Esophagus squamous epithelium (tissue), 5 donors: ENCODE data around the gene COG2. TPM values are rescaled to one million over a fixed set of nuclear protein-coding genes. Genes with fewer than 3 reads are reported as not detected.

Source experiments
- DNase-seq: peaks from one replicate; lab custom pipeline; 2025; lab: John Stamatoyannopoulos, UW
- H3K27ac ChIP-seq, 4 donors: fragments of 200-600 bp; sonication (generic); one replicate each; pipeline ENCODE4 v1.5.1; 2016 to 2019; ENCODE audit warnings: mild to moderate bottlenecking in 1 of 4
- H3K27me3 ChIP-seq, 4 donors: fragments of 200-600 bp; sonication (generic); 1 replicate in 3 of 4; 2 replicates in 1 of 4; pipeline versions ENCODE4 v1.5.1 to v1.6.0; 2017 to 2021; ENCODE audit warnings: antibody characterized with exemption in 1 of 4
- H3K36me3 ChIP-seq, 3 donors: fragments of 200-600 bp; sonication (generic); one replicate each; pipeline ENCODE4 v1.5.1; 2016 to 2019
- H3K4me1 ChIP-seq, 3 donors: fragments of 200-600 bp; sonication (generic); one replicate each; pipeline ENCODE4 v1.5.1; 2017 to 2019
- H3K4me3 ChIP-seq, 4 donors: fragments of 200-600 bp; sonication (generic); 1 replicate in 3 of 4; 2 replicates in 1 of 4; pipeline ENCODE4 v1.5.1; 2016 to 2019; ENCODE audit warnings: mild to moderate bottlenecking in 2 of 4, moderate library complexity in 1 of 4
- H3K9me3 ChIP-seq, 3 donors: fragments of 200-600 bp; sonication (generic); one replicate each; pipeline ENCODE4 v1.5.1; 2016 to 2019
- POLR2A ChIP-seq, 4 donors: fragments of 450-650 bp; IDR thresholded peaks; one replicate each; pipeline ENCODE4 v1.6.1; 2017; ENCODE audit warnings: antibody characterized with exemption in 4 of 4, mild to moderate bottlenecking in 4 of 4, moderate library complexity in 3 of 4
- WGBS, 2 donors: methylation state at CpG; one replicate each; pipeline ENCODE4 v1.1.5; 2018; 5-methylcytosine and 5-hydroxymethylcytosine counted together
- intact Hi-C: fragments of 100-400 bp; cut with DNase I; formaldehyde crosslinking; loops from one replicate; pipeline ENCODE4 v1.15.0; 2022
- total RNA-seq, 4 donors: library from RNA; depleted of rRNA; stranded (reverse); fragments of >200 nt; gene quantifications; one replicate each; pipeline ENCODE4 v1.1.0, GENCODE V29; 2016
- TF ChIP-seq, protein P1 (sequence below), 6 experiments: fragments of 450-650 bp in 4 of 6; fragments of 200-600 bp in 2 of 6; sonication (generic) in 2 of 6; IDR thresholded peaks; one replicate each; pipeline ENCODE4 v1.5.1; 2016 to 2019; ENCODE audit warnings: antibody characterized with exemption in 6 of 6, mild to moderate bottlenecking in 4 of 6, moderate library complexity in 4 of 6
- donor health status: DM: yes; HTN: yes; CAD: no.

The COG2 gene
- total RNA-seq, 4 donors from 2014 or later = 12.7 to 27.7 (median 18.5) TPM

- H3K27ac ChIP-seq = no peak overlapping the region
- intact Hi-C loops = no loop called here
- H3K9me3 ChIP-seq = no peaks in the 10 kb centered on the region
- TF ChIP-seq POLR2A (IDR thresholded peaks at IDR 0.05) = no peak
- TF ChIP-seq, protein P1, sequence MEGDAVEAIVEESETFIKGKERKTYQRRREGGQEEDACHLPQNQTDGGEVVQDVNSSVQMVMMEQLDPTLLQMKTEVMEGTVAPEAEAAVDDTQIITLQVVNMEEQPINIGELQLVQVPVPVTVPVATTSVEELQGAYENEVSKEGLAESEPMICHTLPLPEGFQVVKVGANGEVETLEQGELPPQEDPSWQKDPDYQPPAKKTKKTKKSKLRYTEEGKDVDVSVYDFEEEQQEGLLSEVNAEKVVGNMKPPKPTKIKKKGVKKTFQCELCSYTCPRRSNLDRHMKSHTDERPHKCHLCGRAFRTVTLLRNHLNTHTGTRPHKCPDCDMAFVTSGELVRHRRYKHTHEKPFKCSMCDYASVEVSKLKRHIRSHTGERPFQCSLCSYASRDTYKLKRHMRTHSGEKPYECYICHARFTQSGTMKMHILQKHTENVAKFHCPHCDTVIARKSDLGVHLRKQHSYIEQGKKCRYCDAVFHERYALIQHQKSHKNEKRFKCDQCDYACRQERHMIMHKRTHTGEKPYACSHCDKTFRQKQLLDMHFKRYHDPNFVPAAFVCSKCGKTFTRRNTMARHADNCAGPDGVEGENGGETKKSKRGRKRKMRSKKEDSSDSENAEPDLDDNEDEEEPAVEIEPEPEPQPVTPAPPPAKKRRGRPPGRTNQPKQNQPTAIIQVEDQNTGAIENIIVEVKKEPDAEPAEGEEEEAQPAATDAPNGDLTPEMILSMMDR (IDR thresholded peaks at IDR 0.05) = no peak
- peaks cover 0 to 2% (median 0%) of the 10 kb centered on the region in 3 donors for H3K36me3 ChIP-seq
- H3K27me3 ChIP-seq = no peaks in the 10 kb centered on the region
- WGBS, 2 donors = 89 to 92% methylated on average over 1 of the region's 1 CpG
- DNase-seq = no peak
- H3K4me1 ChIP-seq = no peaks in the 10 kb centered on the region
- no peak overlapping the region for H3K4me3 ChIP-seq
These were observed 57.4 kb downstream of the COG2 start for GRCh38 chr1:230699716-230700115.

DNA sequence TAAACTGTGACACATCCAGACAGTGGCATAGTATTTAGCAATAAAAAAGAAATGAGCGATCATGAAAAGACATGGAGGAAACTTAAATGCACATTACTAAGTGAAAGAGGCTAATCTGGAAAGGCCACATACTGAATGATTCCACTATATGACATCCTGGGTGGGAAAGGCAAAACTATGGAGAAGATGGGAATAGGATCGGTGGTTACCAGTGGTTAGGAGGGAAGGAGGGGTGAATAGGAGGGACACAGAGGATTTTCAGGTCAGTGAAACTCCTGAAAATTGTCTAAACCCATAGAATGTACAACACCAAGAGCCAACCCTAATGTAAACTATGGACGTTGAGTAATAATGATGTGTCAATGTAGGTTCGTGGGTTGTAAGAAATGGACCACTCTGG lies 57.9 kb downstream of the COG2 start:
- WGBS, 2 donors = 69 to 71% methylated on average over 4 of the region's 4 CpGs
- Histone ChIP-seq H3K9me3 (no peaks in the 10 kb centered on the region), H3K36me3 (no peaks in the 10 kb centered on the region), H3K27ac (no peak overlapping the region), H3K4me3 (no peak overlapping the region), H3K27me3 (no peaks in the 10 kb centered on the region), H3K4me1 (no peaks in the 10 kb centered on the region)
- DNase-seq = no peak
- intact Hi-C loops = no loop called here
- no peak for TF ChIP-seq POLR2A (IDR thresholded peaks at IDR 0.05)
- TF ChIP-seq, protein P1 (IDR thresholded peaks at IDR 0.05) = no peak

DNA sequence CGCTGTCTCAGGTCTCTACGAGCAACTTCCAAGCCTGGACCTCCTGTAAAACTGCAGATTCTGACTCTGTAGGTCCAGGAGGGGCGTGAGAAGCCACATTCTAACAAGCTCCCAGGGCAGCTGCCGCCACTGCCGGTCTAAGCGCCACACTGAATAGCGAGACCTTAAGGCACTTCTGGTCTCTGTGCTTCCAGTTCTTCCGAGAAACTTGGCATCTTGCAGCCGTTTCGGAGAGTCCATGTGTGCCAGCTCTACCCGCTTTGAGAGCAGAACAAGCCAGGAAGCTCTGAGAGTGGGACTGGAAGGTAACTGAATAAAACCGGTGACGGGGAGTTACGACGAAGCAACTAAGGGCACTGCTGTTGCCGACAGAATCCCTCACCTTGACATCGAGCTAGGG lies 59.2 kb downstream of the COG2 start:
- Histone ChIP-seq H3K4me3 (no peak overlapping the region), H3K9me3 (no peaks in the 10 kb centered on the region), H3K4me1 (no peaks in the 10 kb centered on the region), H3K27me3 (no peaks in the 10 kb centered on the region), H3K36me3 (no peaks in the 10 kb centered on the region), H3K27ac (no peak overlapping the region)
- 85 to 87% methylated on average over 14 to 17 of the region's 17 CpGs for WGBS, 2 donors
- intact Hi-C loops = no loop called here
- no peak for TF ChIP-seq POLR2A (IDR thresholded peaks at IDR 0.05)
- TF ChIP-seq, protein P1 (IDR thresholded peaks at IDR 0.05) = no peak
- no peak for DNase-seq

- no peak for DNase-seq
- no peaks in the 10 kb centered on the region for H3K4me1 ChIP-seq
- TF ChIP-seq, protein P1 (IDR thresholded peaks at IDR 0.05) = no peak
- TF ChIP-seq POLR2A (IDR thresholded peaks at IDR 0.05) = no peak
- no peak overlapping the region for H3K27ac ChIP-seq
- no peak overlapping the region for H3K4me3 ChIP-seq
- intact Hi-C loops = no loop called here
- 81 to 84% methylated on average over 18 to 19 of the region's 19 CpGs for WGBS, 2 donors
- H3K36me3 ChIP-seq = no peaks in the 10 kb centered on the region
- H3K27me3 ChIP-seq = no peaks in the 10 kb centered on the region
- no peaks in the 10 kb centered on the region for H3K9me3 ChIP-seq
These were observed 59.9 kb downstream of the COG2 start for GRCh38 chr1:230701895-230702768.

- Histone ChIP-seq H3K27me3 (peaks cover 0 to 7% (median 0%) of the 10 kb centered on the region in 4 donors), H3K9me3 (no peaks in the 10 kb centered on the region), H3K36me3 (no peaks in the 10 kb centered on the region), H3K4me1 (no peaks in the 10 kb centered on the region), H3K4me3 (no peak overlapping the region), H3K27ac (no peak overlapping the region)
- WGBS, 2 donors = 62 to 100% methylated on average over 2 to 9 of the region's 14 CpGs
- DNase-seq = no peak
- TF ChIP-seq, protein P1 (IDR thresholded peaks at IDR 0.05) = no peak
- TF ChIP-seq POLR2A (IDR thresholded peaks at IDR 0.05) = no peak
- intact Hi-C loops = no loop called here
These were observed 60.8 kb downstream of the COG2 start for GRCh38 chr1:230702934-230703678.
